Tibial artery (tissue), 4 donors: ENCODE measurements around the gene PALB2.

Experiments
- DNase-seq, 2 donors: peaks; one replicate each; pipeline ENCODE4 v3.0.0-alpha.2; 2019
- H3K27ac ChIP-seq, 2 donors: fragments of 200-600 bp; sonication (generic) in 1 of 2; 1 replicate in 1 of 2; 2 replicates in 1 of 2; pipeline ENCODE4 v1.5.1; 2018 to 2019; ENCODE audit warnings: mild to moderate bottlenecking in 1 of 2
- H3K27me3 ChIP-seq, 2 donors: fragments of 200-600 bp; sonication (generic) in 1 of 2; one replicate each; pipeline versions ENCODE4 v1.5.1 to v1.6.0; 2016 to 2019
- H3K36me3 ChIP-seq, 3 donors: fragments of 200-600 bp; sonication (generic) in 2 of 3; one replicate each; pipeline ENCODE4 v1.5.1; 2016 to 2019; ENCODE audit warnings: mild to moderate bottlenecking in 2 of 3
- H3K4me1 ChIP-seq, 4 donors: fragments of 200-600 bp; sonication (generic) in 2 of 4; 1 replicate in 3 of 4; 2 replicates in 1 of 4; pipeline ENCODE4 v1.5.1; 2016 to 2019
- H3K4me3 ChIP-seq, 2 donors: fragments of 200-600 bp; sonication (generic) in 1 of 2; 1 replicate in 1 of 2; 2 replicates in 1 of 2; pipeline ENCODE4 v1.5.1; 2018 to 2019; ENCODE audit warnings: mild to moderate bottlenecking in 2 of 2
- H3K9me3 ChIP-seq, 3 donors: fragments of 200-600 bp; sonication (generic) in 1 of 3; one replicate each; pipeline ENCODE4 v1.5.1; 2016 to 2019
- intact Hi-C: fragments of 100-400 bp; cut with DNase I; formaldehyde crosslinking; loops from one replicate; pipeline ENCODE4 v1.15.0; 2023; ENCODE audit warnings: low total_unique reads
- TF ChIP-seq, protein P1 (sequence below), 2 experiments: fragments of 200-600 bp in 1 of 2; fragments of 450-650 bp in 1 of 2; IDR thresholded peaks; one replicate each; pipeline ENCODE4 v1.5.1; 2017 to 2019; ENCODE audit warnings: antibody characterized with exemption in 2 of 2, mild to moderate bottlenecking in 1 of 2, moderate library complexity in 1 of 2

The PALB2 gene

GRCh38 chr16:23670137-23670776 lies 29.1 kb upstream of the PALB2 start:
- intact Hi-C loops: loop anchor here (10.0 kb wide), 1 partner anchor 365 kb away; no protein-coding TSS in a partner anchor
- peaks cover 55 to 80% (median 64%) of the 10 kb centered on the region in 3 donors for H3K36me3 ChIP-seq
- H3K27me3 ChIP-seq: no peaks in the 10 kb centered on the region
- H3K4me1 ChIP-seq: no peaks in the 10 kb centered on the region
- no peak overlapping the region for H3K27ac ChIP-seq
- TF ChIP-seq, protein P1, sequence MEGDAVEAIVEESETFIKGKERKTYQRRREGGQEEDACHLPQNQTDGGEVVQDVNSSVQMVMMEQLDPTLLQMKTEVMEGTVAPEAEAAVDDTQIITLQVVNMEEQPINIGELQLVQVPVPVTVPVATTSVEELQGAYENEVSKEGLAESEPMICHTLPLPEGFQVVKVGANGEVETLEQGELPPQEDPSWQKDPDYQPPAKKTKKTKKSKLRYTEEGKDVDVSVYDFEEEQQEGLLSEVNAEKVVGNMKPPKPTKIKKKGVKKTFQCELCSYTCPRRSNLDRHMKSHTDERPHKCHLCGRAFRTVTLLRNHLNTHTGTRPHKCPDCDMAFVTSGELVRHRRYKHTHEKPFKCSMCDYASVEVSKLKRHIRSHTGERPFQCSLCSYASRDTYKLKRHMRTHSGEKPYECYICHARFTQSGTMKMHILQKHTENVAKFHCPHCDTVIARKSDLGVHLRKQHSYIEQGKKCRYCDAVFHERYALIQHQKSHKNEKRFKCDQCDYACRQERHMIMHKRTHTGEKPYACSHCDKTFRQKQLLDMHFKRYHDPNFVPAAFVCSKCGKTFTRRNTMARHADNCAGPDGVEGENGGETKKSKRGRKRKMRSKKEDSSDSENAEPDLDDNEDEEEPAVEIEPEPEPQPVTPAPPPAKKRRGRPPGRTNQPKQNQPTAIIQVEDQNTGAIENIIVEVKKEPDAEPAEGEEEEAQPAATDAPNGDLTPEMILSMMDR (IDR thresholded peaks at IDR 0.05): no peak
- no peak overlapping the region for H3K4me3 ChIP-seq
- DNase-seq: no peak
- H3K9me3 ChIP-seq: no peaks in the 10 kb centered on the region

GRCh38 chr16:23668873-23669272 lies 27.8 kb upstream of the PALB2 start:
- Histone ChIP-seq H3K36me3 (peaks cover 69 to 88% (median 73%) of the 10 kb centered on the region in 3 donors), H3K4me3 (no peak overlapping the region), H3K9me3 (no peaks in the 10 kb centered on the region), H3K27ac (no peak overlapping the region), H3K4me1 (no peaks in the 10 kb centered on the region), H3K27me3 (no peaks in the 10 kb centered on the region)
- intact Hi-C loops: no loop called here
- TF ChIP-seq, protein P1 (IDR thresholded peaks at IDR 0.05): no peak
- no peak for DNase-seq

DNA sequence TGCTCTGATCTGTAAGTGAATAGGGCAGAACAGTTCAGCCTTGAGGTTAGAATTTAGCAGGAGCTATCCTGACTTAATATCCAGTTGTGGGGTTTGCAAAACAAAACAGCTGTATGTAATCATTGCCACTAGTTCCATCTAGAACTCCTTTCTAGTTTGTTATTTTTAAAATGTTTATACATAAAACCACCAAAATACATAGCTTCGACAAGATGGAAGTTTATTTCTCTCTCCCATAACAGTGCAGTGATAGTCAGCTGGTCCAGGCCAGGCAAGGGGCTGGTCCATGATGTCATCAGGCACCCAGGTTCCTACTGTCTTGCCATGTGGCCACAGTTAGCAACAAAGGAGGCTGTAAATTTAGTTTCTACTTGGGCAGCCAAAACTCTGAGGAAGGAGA lies 27.1 kb upstream of the PALB2 start:
- Histone ChIP-seq H3K4me1 (no peaks in the 10 kb centered on the region), H3K9me3 (no peaks in the 10 kb centered on the region), H3K36me3 (peaks cover 72 to 94% (median 80%) of the 10 kb centered on the region in 3 donors), H3K27ac (no peak overlapping the region), H3K4me3 (no peak overlapping the region), H3K27me3 (no peaks in the 10 kb centered on the region)
- TF ChIP-seq, protein P1 (IDR thresholded peaks at IDR 0.05): no peak
- DNase-seq: no peak
- intact Hi-C loops: no loop called here

DNA sequence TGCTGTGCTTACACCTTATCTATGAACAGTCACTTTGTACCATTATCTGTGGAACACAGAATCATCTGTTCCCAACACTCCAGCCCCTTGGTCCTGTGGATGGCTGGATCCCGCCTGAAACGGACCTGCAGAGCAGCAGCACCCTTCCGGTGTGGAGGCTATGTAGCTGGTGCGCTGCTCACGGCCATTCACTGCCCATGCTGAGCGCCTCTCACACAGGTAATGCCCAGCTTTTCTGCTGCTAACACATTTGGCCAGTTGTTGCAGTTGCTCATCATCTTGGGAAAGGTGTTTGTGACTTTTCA lies 26.2 kb upstream of the PALB2 start:
- intact Hi-C loops: no loop called here
- DNase-seq: no peak
- Histone ChIP-seq H3K9me3 (no peaks in the 10 kb centered on the region), H3K27me3 (no peaks in the 10 kb centered on the region), H3K27ac (no peak overlapping the region), H3K4me1 (no peaks in the 10 kb centered on the region), H3K36me3 (peaks cover 77 to 97% (median 83%) of the 10 kb centered on the region in 3 donors), H3K4me3 (no peak overlapping the region)
- TF ChIP-seq, protein P1 (IDR thresholded peaks at IDR 0.05): no peak

- Histone ChIP-seq H3K27ac (no peak overlapping the region), H3K27me3 (no peaks in the 10 kb centered on the region), H3K36me3 (peaks cover 83 to 97% (median 83%) of the 10 kb centered on the region in 3 donors), H3K9me3 (no peaks in the 10 kb centered on the region), H3K4me1 (no peaks in the 10 kb centered on the region), H3K4me3 (no peak overlapping the region)
- TF ChIP-seq, protein P1 (IDR thresholded peaks at IDR 0.05): no peak
- DNase-seq: no peak
- intact Hi-C loops: no loop called here
These were observed 25.7 kb upstream of the PALB2 start for GRCh38 chr16:23666571-23667354.
